Cardiac muscle cell (in vitro differentiated cells and primary cell): ENCODE data around the gene BAZ2A. TPM values are rescaled to one million over a fixed set of nuclear protein-coding genes. Genes with fewer than 3 reads are reported as not detected.
A peak's percentile ranks its signal among the peaks of the same experiment; 100 is the strongest.

Experiments
- DNase-seq, 2 donors: peaks; one replicate each; pipeline versions ENCODE4 v3.0.0 to v3.0.0-alpha.2; 2010 to 2017; ENCODE audit warnings: low read depth in 1 of 2, low spot score in 1 of 2
- H3K27ac ChIP-seq: fragments of 200-600 bp; sonication (generic); 2 replicates; pipeline ENCODE4 v1.5.1; 2016
- H3K27me3 ChIP-seq: fragments of 200-600 bp; sonication (generic); 2 replicates; pipeline ENCODE4 v1.6.0; 2016; ENCODE audit warnings: control low read depth
- H3K36me3 ChIP-seq: fragments of 200-600 bp; sonication (generic); 2 replicates; pipeline ENCODE4 v1.5.1; 2016; ENCODE audit warnings: control low read depth
- H3K4me1 ChIP-seq: fragments of 200-600 bp; sonication (generic); 2 replicates; pipeline ENCODE4 v1.8.1; 2017; ENCODE audit warnings: low read depth, mild to moderate bottlenecking, mixed run types
- H3K4me3 ChIP-seq: fragments of 200-600 bp; sonication (generic); 2 replicates; pipeline ENCODE4 v1.5.1; 2016; ENCODE audit warnings: mild to moderate bottlenecking
- H3K9me3 ChIP-seq: fragments of 200-600 bp; sonication (generic); 2 replicates; pipeline ENCODE4 v1.5.1; 2017; ENCODE audit warnings: low read depth, mild to moderate bottlenecking, control low read depth
- CTCF ChIP-seq: IDR thresholded peaks from 2 replicates; pipeline ENCODE4 v1.5.1; 2012; ENCODE audit warnings: low read depth, mild to moderate bottlenecking, low read length
- polyA plus RNA-seq: library from polyadenylated mRNA; unstranded; fragments of >200 nt; fragmentation: Nextera tagmentation; extraction: Ambion mirVana; gene quantifications from 2 replicates; pipeline ENCODE4 v1.2.1, GENCODE V29; 2016
- total RNA-seq: library from RNA; depleted of rRNA; stranded (reverse); fragments of >200 nt; gene quantifications from 2 replicates; pipeline ENCODE4 v1.2.3, GENCODE V29; 2016

Gene BAZ2A
- total and polyA plus RNA-seq, 2 experiments from 2014 or later: 65.0 to 153 TPM

GRCh38 chr12:56631790-56632700, 1.9 kb upstream of the BAZ2A start:
- no peaks in the 10 kb centered on the region for H3K27me3 ChIP-seq
- no peak for TF ChIP-seq CTCF
- peak overlapping the region; percentile 69 for H3K27ac ChIP-seq
- peaks cover 39% of the 10 kb centered on the region for H3K4me1 ChIP-seq
- peak; percentile 47 to 80 for DNase-seq
- peak overlapping the region; percentile 6 for H3K4me3 ChIP-seq
- H3K9me3 ChIP-seq: no peaks in the 10 kb centered on the region
- H3K36me3 ChIP-seq: no peaks in the 10 kb centered on the region

- no peak for TF ChIP-seq CTCF
- H3K36me3 ChIP-seq: no peaks in the 10 kb centered on the region
- peak overlapping the region; percentile 100 for H3K4me3 ChIP-seq
- H3K4me1 ChIP-seq: peaks cover 58% of the 10 kb centered on the region
- peak in 1 of 2 donors; percentile 42 for DNase-seq
- peak overlapping the region; percentile 91 for H3K27ac ChIP-seq
- H3K27me3 ChIP-seq: no peaks in the 10 kb centered on the region
- H3K9me3 ChIP-seq: no peaks in the 10 kb centered on the region
Observed at GRCh38 chr12:56629459-56630179, 507 bp downstream of the BAZ2A start.

GRCh38 chr12:56628671-56629458, 1.3 kb downstream of the BAZ2A start:
- Histone ChIP-seq H3K4me3 (peak overlapping the region; percentile 100), H3K27me3 (no peaks in the 10 kb centered on the region), H3K27ac (peak overlapping the region; percentile 91), H3K4me1 (peaks cover 65% of the 10 kb centered on the region), H3K9me3 (no peaks in the 10 kb centered on the region), H3K36me3 (no peaks in the 10 kb centered on the region)
- peak; percentile 37 to 73 for DNase-seq
- TF ChIP-seq CTCF: no peak

- DNase-seq: no peak
- Histone ChIP-seq H3K27ac (peak overlapping the region; percentile 67), H3K4me1 (peaks cover 58% of the 10 kb centered on the region), H3K9me3 (no peaks in the 10 kb centered on the region), H3K36me3 (peaks cover 4% of the 10 kb centered on the region), H3K27me3 (no peaks in the 10 kb centered on the region), H3K4me3 (peak overlapping the region; percentile 1)
- no peak for TF ChIP-seq CTCF
Observed at GRCh38 chr12:56626701-56627100, 3.4 kb downstream of the BAZ2A start.

- no peak for TF ChIP-seq CTCF
- H3K27me3 ChIP-seq: no peaks in the 10 kb centered on the region
- peak overlapping the region; percentile 84 for H3K27ac ChIP-seq
- H3K9me3 ChIP-seq: no peaks in the 10 kb centered on the region
- no peak for DNase-seq
- no peak overlapping the region for H3K4me3 ChIP-seq
- H3K4me1 ChIP-seq: peaks cover 52% of the 10 kb centered on the region
- H3K36me3 ChIP-seq: peaks cover 8% of the 10 kb centered on the region
Observed at GRCh38 chr12:56622535-56622934, 7.6 kb downstream of the BAZ2A start.
